GM19467 (cell line): Measurements from ENCODE around the gene PPP2R5E.
A peak's percentile ranks its signal among the peaks of the same experiment; 100 is the strongest.
"Not testable (repeated sequence)": the region's sequence is repeated elsewhere in the genome, so short reads cannot be mapped to it uniquely, and the experiment has no call there.

Experiments
- ATAC-seq: cut with Tn5 transposase; IDR thresholded peaks from one replicate; pipeline ENCODE4 v1.9.1; 2021; ENCODE audit warnings: mild to moderate bottlenecking, moderate library complexity; ENCODE audit not compliant: unreplicated experiment

PPP2R5E gene

DNA sequence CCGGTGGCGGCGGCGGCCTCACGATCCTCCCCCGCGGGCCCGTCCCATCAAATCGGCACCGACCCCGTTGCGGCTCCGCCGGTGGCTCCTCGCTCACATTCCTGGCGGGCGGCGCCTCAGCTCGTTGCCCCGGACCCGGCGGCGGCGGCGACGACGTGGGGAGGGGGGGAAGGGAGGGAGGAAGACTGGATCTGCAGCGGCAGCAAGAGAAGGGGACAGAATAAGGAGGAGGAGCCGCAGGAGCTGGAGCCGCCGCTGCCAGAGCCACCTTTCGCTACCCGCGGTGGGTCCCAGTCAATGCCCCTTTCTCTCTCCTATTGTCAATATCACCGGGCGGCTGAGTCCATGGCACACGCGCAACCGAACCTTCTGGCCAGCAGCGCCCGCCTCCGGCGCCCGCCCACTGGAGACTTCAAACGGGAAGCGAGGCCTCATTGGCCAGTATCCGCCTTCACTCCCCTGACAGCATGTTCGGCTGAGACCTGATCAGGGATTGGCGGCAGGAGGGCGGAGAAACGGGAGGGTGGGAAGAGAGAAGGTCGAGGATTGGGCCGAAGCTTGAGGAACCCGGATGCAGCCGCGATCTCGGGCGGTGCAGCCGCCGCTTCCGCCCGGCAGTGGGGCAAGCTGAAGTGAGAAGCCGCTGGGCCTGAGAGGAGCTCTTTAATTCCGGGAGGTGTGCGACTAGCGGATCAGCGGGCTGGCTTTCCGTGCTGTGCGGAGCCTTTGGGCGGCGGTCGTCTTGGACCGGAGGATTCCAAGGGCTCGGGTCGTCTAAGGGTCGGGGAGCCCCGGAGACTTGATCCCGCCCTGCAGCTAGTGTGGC lies at the start of gene PPP2R5E:
Gene PPP2R5E, minus strand, starts transcription at position 378 of the 826 bp plus-strand sequence. CDS start 3,692 bp downstream, outside the sequence.
- ATAC-seq, result peak; percentile 95

DNA sequence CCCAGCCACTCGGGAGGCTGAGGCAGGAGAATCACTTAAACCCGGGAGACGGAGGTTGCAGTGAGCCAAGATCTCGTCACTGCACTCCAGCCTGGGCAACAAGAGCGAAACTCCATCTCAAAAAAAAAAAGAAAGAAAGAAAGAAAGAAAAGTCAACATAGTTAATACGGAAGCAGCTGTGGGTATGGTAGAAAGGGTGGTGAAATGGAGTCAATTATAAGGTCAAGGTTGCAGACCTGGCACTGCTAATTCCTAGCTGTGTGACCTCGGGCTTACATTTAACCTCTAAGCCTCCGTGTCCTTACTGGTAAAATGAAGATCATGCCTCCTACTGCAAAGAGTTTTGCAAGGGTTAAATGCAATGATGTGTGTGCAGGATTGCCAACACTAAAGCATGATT lies 39.9 kb upstream of the PPP2R5E start:
- not testable (repeated sequence) for ATAC-seq

DNA sequence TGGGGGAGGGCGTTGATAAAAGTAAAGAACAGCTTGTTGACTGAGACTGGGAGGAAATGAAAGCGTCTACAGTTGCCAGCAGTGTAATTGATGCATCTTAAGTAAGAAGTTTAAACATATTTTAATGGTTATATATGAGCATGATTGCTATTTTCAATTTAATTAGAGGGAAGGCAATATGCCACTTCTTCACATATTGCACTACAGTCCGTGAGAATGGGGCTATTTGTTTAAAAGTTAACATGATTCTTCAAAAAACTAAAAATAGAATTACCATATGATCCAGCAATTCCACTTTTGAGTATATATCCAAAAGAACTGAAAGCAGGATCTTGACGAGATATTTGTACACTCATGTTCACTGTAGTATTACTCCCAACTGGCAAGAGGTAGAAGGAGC lies 38.3 kb upstream of the PPP2R5E start:
- ATAC-seq, result no peak

DNA sequence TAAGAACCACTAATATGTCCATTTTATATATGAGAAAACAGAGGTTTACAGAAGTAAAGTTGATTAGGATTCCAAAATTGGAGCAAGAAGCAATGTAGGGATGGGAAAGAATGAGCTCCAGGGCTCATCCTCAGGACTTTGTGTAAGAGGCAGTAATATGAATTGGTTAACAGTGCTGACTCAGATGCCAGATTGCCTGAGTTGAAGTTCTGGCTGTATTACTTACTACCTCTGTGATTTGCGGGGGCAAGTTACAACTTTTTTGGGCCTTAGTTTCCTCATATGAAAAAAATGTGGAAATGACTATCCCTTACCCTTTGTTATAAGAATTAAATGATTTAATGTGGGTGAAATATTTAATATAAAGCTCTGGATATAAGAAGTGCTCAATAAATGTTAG lies 35.1 kb upstream of the PPP2R5E start:
- no peak for ATAC-seq

DNA sequence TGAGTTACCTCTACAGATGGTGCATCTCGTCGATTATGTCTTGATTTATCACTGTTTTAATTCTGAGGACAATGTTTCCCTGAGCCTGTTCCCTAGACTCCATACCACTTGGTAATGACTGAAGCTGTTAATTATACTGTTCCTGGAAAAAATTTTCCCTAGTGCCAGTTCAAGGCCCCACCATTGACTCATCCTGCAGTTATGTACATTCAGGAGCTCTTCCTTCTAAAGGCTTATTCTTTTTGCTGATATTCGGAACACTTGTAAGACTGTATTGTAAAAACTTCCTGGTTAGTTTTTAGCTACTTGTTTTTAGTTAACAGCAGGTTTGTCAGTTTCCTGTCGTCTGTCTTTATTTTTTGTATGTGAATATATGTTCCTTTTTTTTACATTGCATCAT lies 30.4 kb upstream of the PPP2R5E start:
- no peak for ATAC-seq

DNA sequence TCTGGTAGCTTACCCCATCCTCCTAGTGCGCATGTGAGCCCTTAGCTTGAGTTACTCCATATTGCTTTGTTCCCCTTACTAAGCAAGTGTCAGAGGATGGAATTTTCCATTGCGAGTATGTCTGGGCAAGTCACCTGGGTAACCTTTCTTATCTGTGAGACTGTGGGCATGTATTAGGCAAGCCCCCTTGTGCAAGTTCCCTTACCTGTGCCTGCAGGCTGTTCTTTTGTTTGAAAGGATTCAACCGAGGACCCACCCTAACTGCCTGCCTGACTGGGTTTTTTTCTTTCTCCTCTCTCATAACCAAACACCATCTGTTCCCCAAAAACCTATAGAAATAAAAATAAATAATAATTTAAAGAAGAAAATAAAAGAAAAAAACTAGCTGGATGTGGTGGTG lies 22.3 kb upstream of the PPP2R5E start:
- ATAC-seq, result no peak

DNA sequence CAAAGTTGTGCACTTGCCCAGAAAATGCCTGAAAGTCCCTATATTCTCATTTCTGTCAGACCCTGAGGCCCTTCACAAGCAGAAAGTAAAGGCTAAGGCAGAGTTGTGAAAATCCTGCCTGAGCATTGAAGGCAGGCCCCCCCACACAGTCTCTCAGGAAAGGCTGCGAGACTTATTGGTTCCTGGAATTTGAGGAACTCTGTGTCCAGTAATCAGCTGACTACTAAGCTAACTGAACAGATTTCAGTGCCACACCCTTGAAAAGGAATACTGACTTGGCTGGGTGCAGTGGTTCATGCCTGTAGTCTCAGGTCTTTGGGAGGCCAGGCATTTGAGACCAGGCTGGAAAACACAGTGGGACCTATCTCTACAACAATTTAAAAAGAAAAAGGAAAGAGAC lies 21.1 kb upstream of the PPP2R5E start:
- no peak for ATAC-seq

DNA sequence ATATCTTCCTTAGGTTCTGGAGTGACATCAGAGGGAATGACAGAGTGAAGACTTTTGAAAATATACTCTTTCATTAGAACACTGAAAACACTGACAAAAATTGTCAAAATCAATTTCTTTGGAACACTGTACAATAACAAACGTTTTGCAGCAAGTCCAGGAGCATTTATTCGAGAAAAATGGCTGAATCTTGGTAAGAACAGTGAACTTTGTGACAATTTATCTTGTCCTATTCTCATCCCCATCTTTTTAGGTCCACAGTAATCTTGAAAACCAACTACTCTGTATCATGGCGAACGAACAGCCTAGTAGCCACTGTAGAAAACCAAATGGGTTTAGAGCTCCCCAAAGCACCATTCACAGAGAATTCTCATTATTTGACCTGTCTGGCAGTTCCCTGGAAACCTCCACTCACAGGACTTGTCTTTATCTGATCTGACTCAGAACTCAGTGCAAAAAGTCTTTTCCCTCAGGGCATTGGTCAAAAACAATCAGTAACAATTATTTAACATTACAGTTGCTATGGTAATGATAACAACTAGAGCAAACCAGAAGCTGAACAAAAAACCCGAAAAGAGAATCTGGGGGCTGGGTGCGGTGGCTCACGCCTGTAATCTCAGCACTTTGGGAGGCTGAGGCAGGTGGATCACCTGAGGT lies 20.3 kb upstream of the PPP2R5E start:
- ATAC-seq, result no peak

DNA sequence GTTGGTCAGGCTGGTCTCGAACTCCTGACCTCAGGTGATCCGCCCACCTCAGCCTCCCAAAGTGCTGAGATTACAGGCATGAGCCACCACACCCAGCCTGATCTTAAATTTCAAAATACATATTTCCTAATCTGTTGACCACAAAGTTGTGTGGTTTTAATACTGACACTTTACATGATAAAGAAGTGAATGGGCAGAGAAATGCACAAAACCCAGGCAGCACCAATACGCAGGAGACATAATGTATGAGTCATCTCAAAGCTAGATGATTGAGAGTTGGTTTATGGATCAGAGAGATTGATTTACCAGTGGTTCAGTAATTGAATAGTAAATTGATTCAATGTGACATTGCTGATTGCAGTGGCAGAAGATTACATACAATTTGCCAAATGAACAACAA lies 19.2 kb upstream of the PPP2R5E start:
- ATAC-seq, result no peak

DNA sequence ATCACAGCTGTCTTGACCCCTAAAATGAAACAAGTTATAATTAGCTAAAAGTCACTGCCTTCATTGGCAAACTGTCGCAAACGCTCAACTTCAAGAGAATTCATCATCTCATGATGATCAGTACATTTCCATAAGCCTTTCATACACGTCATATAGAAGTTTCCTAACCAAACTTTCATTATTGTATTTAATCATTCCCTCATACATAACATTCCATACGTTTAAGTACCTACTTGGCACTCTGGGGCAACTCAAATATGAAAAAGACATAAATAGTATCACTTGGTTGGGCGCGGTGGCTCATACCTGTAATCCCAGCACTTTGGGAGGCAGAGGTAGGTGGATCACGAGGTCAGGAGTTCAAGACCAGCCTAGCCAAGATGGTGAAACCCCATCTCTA lies 12.4 kb upstream of the PPP2R5E start:
- no peak for ATAC-seq

DNA sequence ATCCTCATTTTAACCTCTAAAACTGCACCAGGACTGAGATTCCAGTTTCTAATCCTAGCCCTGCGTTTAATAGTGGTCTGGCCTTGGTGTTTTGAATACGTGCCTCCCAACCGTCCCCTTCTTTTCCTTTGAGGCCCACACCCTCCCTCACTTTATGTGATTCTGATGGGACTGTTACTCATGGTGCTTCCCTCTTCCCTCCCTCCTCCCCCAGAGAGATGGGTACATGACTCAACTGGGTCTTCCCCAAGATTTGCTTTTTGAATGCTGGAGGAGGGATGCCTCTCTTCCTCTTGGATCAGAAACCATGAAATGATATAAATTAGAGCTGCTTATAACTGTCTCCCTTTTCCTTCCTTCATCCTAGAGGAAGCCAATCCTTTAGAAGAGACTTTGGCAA lies 8.2 kb upstream of the PPP2R5E start:
- ATAC-seq, result no peak

DNA sequence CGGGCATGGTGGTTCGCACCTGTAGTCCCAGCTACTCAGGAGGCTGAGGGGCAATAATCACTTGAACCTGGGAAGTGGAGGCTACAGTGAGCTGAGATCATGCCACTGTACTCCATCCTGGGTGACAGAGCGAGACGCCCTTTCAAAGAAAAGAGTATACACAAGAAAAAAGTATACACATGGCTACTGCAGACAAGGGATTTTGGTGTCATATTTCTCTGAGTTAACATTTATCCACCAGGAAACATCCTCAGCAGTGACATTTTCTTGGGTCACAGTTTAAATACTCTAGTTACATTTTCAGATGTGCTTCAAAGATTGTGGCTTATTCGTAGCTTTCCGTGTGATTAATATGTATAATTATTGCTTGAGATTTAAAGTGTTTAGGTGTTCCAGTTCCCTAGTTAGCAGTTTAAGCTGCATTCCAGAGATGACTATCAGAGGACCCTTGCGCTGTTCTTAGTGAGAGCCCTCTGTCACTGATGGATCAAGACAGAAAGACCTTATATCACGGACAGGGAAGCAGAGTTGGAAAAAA lies 4.7 kb upstream of the PPP2R5E start:
- no peak for ATAC-seq

DNA sequence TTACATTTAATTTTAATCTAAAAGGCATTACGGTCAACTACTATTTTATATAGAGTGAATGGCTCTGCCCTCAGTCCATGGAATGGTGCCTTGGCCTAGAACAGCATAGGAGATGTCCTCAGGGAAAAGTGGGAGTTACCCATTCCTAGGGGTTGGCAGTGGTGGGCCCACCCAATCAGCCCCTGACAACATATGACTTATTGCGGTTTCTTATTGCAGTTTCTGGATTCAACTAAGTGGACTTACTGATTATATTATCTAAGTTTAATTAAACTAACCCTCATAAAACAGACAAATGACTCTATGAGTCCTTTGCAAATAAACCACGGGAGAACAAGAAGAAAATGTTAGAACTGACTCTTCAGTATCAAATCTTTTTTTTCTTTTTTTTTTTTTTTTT lies 2.3 kb upstream of the PPP2R5E start:
- ATAC-seq, result no peak

DNA sequence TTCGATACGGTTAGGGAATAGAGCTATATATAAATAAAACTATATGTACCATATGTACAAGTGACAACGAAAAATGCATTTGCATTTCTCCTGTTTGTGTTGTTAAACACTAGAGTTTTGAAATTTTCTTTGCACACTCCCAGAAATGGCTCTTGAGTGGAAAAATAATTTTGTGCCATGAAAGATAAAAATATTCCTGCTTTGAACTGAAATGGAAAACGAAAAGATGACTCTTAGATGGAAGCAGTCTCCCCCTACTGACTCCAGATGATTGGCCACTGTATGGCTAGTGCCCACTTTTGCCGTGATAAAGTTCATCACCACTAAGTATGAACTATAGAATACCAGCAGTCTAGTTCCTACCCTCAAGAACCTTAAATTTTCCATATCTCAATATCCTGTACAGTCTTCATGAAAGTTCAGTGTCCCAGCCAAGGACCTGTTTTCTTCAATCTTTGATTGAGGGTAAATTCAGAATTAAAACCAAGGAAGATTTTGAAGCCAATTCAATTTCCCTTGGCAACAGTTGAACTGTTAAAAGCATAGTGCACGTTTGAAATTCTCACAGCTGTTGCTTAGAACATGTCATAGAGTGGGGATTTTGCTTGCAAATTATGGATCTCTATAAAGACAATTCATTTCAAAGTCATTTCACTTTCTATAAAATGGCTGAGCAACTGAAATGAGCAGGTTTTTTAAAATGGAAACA lies 1.6 kb upstream of the PPP2R5E start:
- no peak for ATAC-seq

DNA sequence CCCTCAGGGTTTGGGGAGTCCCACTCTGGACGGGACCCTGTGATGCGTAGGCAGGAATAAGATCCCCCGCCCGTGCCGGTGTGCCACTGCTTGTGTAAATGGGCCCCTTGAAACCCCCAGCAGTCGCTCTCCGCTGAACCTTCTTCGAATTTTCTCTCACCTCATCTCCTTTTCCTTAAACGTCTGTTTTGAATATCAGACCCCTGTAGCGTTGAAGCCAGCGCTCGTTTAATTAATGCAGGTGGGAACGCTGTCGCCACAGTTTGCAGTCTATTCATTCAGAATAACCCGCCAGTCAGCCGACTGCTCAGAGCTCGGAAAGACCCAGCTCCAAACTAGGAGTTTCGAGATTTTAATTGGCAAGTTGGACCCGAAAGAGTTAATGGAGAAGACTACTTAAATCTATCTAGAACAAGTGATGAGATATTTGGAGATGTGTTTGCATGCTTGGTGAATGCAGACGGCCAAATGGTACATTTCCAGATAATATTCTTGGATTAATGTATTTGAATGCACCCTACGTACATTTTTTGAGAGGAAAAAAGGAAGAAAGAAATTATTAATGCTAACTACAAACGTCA lies 739 bp upstream of the PPP2R5E start:
- ATAC-seq, result peak; percentile 31

DNA sequence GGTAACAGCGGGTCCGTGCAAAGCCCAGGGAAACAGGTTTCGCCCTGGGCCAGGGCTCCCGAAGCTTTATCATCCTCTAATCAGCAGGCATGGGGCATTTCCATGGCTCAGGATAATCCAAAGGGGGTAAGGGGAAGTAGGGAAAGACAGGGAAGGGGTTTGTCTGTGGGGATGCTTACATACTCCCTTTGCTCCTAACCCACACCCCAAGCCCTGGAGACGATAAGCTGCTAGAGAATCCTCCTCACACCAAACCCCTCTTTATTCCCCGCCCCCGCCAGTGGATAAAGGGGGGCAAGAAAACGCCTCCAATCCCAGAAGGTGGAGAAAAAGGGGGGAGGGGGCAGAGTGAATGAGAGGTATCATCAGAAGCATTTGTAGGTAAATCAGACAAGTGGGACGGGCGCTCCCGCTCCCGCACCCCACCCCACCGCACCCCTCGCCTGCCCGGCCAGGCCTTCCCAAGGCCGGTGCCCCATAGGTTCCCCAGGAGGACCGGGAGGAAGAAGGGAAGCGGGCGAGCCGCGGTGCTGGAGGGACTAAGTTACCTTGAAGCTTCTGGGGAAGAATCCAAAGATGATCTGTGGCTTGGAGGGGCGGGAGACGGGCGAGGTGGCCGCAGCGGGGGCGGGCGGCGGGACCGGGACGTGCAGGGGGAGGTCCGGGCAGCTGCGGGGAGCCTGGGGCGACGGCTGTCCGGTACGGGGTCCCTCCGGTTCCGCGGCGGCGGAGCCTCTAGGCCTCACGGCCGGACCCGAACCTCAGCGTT lies 762 bp downstream of the PPP2R5E start:
- ATAC-seq, result peak; percentile 0

DNA sequence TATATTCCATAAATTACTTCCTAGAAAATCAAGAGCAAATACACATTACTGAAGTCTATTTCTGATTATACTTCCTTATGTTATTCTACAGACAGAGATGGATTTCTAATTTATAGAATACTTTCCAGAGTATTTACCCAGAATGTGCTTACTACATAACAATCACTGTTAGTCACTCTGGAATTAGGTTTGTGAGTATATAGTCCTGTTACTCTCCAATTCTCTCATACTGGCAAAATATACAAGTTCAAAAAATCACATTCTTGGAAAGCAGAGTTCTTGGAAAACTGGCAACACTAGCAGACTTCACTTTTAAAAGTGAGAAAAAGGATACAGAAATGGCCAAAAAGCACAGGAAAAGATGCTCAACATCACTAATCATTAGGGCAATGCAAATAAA lies 7.3 kb downstream of the PPP2R5E start:
- no peak for ATAC-seq

DNA sequence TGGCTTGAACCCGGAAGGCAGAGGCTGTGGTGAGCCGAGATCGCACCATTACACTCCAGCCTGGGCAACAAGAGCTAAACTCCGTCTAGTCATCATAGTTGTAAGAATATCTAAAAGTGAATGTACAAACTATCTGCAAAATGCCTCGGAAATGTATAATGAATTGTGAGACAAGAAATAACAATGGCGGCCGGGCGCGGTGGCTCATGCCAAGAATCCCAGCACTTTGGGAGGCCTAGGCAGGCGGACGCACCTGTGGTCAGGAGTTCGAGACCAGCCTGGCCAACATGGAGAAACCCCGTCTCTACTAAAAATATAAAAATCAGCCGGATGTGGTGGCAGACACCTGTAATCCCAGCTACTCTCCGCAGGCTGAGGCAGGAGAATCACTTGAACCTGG lies 9.7 kb downstream of the PPP2R5E start:
- no peak for ATAC-seq

DNA sequence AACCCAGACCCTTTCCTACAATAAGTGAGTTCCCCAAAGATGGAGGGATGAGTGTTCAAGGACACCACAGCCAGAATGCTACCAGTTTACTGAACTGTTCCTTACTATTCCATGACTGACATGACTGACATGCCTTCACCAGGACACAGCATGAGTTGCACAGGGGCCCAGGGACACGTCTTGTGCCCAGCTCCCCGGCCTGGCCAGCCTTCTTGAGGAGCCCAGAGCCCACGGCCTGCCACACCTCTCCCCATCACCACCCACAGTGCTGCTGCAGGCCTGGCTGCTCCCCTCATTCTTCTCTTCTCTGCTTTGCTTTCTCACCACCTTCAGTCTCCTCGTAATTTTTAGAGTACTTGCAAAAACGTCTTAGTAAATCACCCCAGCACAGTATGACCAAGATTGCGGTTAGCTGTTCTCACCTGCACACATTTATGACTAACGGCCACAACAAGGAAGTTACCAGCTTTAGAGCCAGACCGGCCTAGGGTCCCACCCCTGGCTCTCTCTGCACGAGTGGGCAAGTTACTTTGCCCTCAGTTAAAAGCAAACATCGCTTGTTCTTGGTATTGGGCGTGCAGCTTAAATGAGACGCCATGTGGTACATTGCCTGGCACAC lies 18.5 kb downstream of the PPP2R5E start:
- ATAC-seq, result peak; percentile 91
